Spleen (tissue), 11 donors: ENCODE measurements around the gene ATG16L1. TPM values are rescaled to one million over a fixed set of nuclear protein-coding genes. Genes with fewer than 3 reads are reported as not detected.
A peak's percentile ranks its signal among the peaks of the same experiment; 100 is the strongest.

Experiments
- DNase-seq: peaks from one replicate; pipeline ENCODE4 v3.0.0-alpha.2; 2020
- H3K27ac ChIP-seq, 8 donors: fragments of 200-600 bp; sonication (generic) in 7 of 8; 1 replicate in 4 of 8; 2 replicates in 4 of 8; pipeline versions ENCODE4 v1.5.0 to v1.8.0; 2016 to 2021; ENCODE audit warnings: inconsistent platforms in 4 of 8, mild to moderate bottlenecking in 4 of 8, moderate library complexity in 1 of 8
- H3K27me3 ChIP-seq, 7 donors: fragments of 200-600 bp; sonication (generic) in 6 of 7; replicated peaks in 1 of 7; 1 replicate in 4 of 7; 2 replicates in 3 of 7; pipeline versions ENCODE4 v1.5.0 to v1.8.0; 2016 to 2021; ENCODE audit warnings: inconsistent platforms in 3 of 7, mild to moderate bottlenecking in 1 of 7
- H3K36me3 ChIP-seq, 6 donors: fragments of 200-600 bp; sonication (generic) in 5 of 6; 1 replicate in 4 of 6; 2 replicates in 2 of 6; pipeline versions ENCODE4 v1.5.0 to v1.8.0; 2016 to 2021; ENCODE audit warnings: inconsistent platforms in 2 of 6
- H3K4me1 ChIP-seq, 6 donors: fragments of 200-600 bp; sonication (generic) in 5 of 6; 1 replicate in 3 of 6; 2 replicates in 3 of 6; pipeline versions ENCODE4 v1.5.0 to v1.8.0; 2016 to 2021; ENCODE audit warnings: inconsistent platforms in 3 of 6
- H3K4me3 ChIP-seq, 8 donors: fragments of 200-600 bp; sonication (generic) in 7 of 8; 1 replicate in 4 of 8; 2 replicates in 4 of 8; pipeline versions ENCODE4 v1.5.0 to v1.8.0; 2016 to 2021; ENCODE audit warnings: inconsistent platforms in 4 of 8, mild to moderate bottlenecking in 4 of 8, moderate library complexity in 2 of 8
- H3K9me3 ChIP-seq, 8 donors: fragments of 200-600 bp; sonication (generic) in 7 of 8; 1 replicate in 4 of 8; 2 replicates in 4 of 8; pipeline versions ENCODE4 v1.5.0 to v1.8.0; 2016 to 2021; ENCODE audit warnings: inconsistent platforms in 4 of 8
- POLR2A ChIP-seq, 3 donors: fragments of 450-650 bp; IDR thresholded peaks; one replicate each; pipeline ENCODE4 v1.5.1; 2017; ENCODE audit warnings: antibody characterized with exemption in 3 of 3, mild to moderate bottlenecking in 1 of 3
- POLR2AphosphoS5 ChIP-seq, 3 donors: sonication (generic); formaldehyde crosslinking; IDR thresholded peaks; one replicate each; pipeline ENCODE4 v1.5.1; 2017; ENCODE audit warnings: antibody characterized with exemption in 3 of 3
- WGBS, 5 donors: extraction: QIAGEN DNeasy Blood & Tissue Kit in 3 of 5; methylation state at CpG; one replicate each; pipeline versions ENCODE4 v1.1.5 to v1.1.7; 2013 to 2018; 5-methylcytosine and 5-hydroxymethylcytosine counted together
- intact Hi-C: fragments of 100-400 bp; cut with DNase I; formaldehyde crosslinking; loops from one replicate; pipeline ENCODE4 v1.15.0; 2023; ENCODE audit warnings: low total_unique reads
- polyA plus RNA-seq, 3 donors: library from polyadenylated mRNA; stranded (reverse); fragments of 200-250 nt; gene quantifications; one replicate each; pipeline ENCODE4 v1.2.1, GENCODE V29; 2013
- total RNA-seq, 7 donors: library from RNA; depleted of rRNA in 3 of 7; stranded (reverse); fragments of >200 nt in 3 of 7; fragmentation: NEBNext Ultra II Directional in 4 of 7; extraction: Animal tissue kit (Norgen Biotek cat#: 25700) in 4 of 7; gene quantifications; one replicate each; pipeline versions ENCODE4 v1.1.0 to v1.2.1, GENCODE V29; 2016 to 2021
- TF ChIP-seq, protein P1 (sequence below), 11 experiments: fragments of 200-600 bp in 7 of 11; fragments of 450-650 bp in 4 of 11; sonication (generic) in 4 of 11; IDR thresholded peaks in 8 of 11; conservative IDR thresholded peaks in 3 of 11; 1 replicate in 7 of 11; 2 replicates in 4 of 11; pipeline versions ENCODE4 v1.4.0 to v1.8.0; 2016 to 2021; ENCODE audit warnings: antibody characterized with exemption in 11 of 11, inconsistent platforms in 4 of 11, mild to moderate bottlenecking in 1 of 11
- donor health status: healthy with polysubstance abuse.
- donor health status: DM: no; HTN: no; CAD: no; lungs with moderate emphysema.
- donor health status: DM: no; HTN: no; CAD: no.
- donor health status: Bipolar disorder and iron deficiency.
- donor health status: healthy.
- donor health status: DM: no; HTN: no; CAD: no.
- donor health status: DM: yes; HTN: yes; CAD: no.

The ATG16L1 gene
- total and polyA plus RNA-seq, 10 donors: 12.0 to 45.8 (median 32.3) TPM

DNA sequence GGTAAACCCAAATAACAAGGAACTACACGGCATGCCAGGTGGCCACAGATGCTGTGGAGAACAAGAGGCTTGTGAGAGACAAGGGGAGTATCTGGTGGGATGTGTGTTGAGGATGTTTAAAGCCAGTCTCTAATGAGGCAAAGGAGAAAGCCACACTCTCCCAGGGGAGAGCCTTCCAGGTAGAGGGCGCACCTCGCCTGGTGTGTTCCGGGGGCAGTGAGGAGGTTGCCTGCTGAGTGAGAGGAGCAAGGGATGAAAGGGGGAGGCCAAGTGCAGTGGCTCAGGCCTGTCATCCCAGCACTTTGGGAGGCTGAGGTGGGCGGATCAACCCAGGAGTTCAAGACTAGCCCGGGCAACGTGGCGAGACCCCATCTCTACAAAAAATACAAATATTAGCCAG, 72.4 kb downstream of the ATG16L1 start:
- 90 to 93% (median 92%) methylated on average over 8 of the region's 8 CpGs for WGBS, 5 donors
- Histone ChIP-seq H3K4me1 (peaks cover 0 to 15% (median 4%) of the 10 kb centered on the region in 6 donors), H3K27me3 (peaks cover 0 to 4% (median 0%) of the 10 kb centered on the region in 7 donors), H3K9me3 (no peaks in the 10 kb centered on the region), H3K27ac (no peak overlapping the region), H3K4me3 (no peak overlapping the region), H3K36me3 (no peaks in the 10 kb centered on the region)
- peak; percentile 67 for DNase-seq
- intact Hi-C loops: no loop called here
- TF ChIP-seq POLR2A (IDR thresholded peaks at IDR 0.05) (no peak), POLR2AphosphoS5 (IDR thresholded peaks at IDR 0.05) (no peak)
- TF ChIP-seq, protein P1, sequence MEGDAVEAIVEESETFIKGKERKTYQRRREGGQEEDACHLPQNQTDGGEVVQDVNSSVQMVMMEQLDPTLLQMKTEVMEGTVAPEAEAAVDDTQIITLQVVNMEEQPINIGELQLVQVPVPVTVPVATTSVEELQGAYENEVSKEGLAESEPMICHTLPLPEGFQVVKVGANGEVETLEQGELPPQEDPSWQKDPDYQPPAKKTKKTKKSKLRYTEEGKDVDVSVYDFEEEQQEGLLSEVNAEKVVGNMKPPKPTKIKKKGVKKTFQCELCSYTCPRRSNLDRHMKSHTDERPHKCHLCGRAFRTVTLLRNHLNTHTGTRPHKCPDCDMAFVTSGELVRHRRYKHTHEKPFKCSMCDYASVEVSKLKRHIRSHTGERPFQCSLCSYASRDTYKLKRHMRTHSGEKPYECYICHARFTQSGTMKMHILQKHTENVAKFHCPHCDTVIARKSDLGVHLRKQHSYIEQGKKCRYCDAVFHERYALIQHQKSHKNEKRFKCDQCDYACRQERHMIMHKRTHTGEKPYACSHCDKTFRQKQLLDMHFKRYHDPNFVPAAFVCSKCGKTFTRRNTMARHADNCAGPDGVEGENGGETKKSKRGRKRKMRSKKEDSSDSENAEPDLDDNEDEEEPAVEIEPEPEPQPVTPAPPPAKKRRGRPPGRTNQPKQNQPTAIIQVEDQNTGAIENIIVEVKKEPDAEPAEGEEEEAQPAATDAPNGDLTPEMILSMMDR (IDR thresholded peaks at IDR 0.05 in 8 of 11, conservative IDR thresholded peaks at IDR 0.05 in 3 of 11): no peak

DNA sequence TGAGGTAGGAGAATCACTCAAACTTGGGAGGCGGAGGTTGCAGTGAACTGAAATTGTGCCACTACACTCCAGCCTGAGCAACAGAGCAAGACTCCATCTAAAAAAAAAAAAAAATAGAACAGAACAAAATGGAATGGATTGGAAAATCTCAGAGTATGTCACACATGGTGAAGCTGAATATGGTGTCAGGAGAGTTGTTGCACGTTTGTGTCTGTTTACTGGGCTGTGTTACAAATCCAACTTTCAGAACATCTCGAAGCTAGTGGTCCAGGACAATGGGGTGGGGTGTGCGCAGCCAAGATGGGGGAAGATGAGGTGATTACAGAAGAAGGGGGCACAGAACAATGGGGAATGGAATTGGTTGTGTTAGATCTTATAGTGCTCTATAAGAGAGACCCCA, 73.8 kb downstream of the ATG16L1 start:
- no peaks in the 10 kb centered on the region for H3K9me3 ChIP-seq
- H3K36me3 ChIP-seq: no peaks in the 10 kb centered on the region
- intact Hi-C loops: no loop called here
- no peak for TF ChIP-seq POLR2AphosphoS5 (IDR thresholded peaks at IDR 0.05)
- no peak for TF ChIP-seq POLR2A (IDR thresholded peaks at IDR 0.05)
- TF ChIP-seq, protein P1 (IDR thresholded peaks at IDR 0.05 in 8 of 11, conservative IDR thresholded peaks at IDR 0.05 in 3 of 11): no peak
- peaks cover 0 to 4% (median 0%) of the 10 kb centered on the region in 7 donors for H3K27me3 ChIP-seq
- peak; percentile 18 for DNase-seq
- no peak overlapping the region for H3K27ac ChIP-seq
- 70 to 80% (median 78%) methylated on average over 4 of the region's 4 CpGs for WGBS, 5 donors
- H3K4me3 ChIP-seq: no peak overlapping the region
- H3K4me1 ChIP-seq: peaks cover 0 to 28% (median 14%) of the 10 kb centered on the region in 6 donors

GRCh38 chr2:233325814-233326213, 74.3 kb downstream of the ATG16L1 start:
- Histone ChIP-seq H3K4me3 (no peak overlapping the region), H3K27me3 (peaks cover 0 to 4% (median 0%) of the 10 kb centered on the region in 7 donors), H3K4me1 (peaks cover 0 to 34% (median 18%) of the 10 kb centered on the region in 6 donors), H3K27ac (no peak overlapping the region), H3K9me3 (no peaks in the 10 kb centered on the region), H3K36me3 (no peaks in the 10 kb centered on the region)
- peak; percentile 63 for DNase-seq
- no peak for TF ChIP-seq POLR2AphosphoS5 (IDR thresholded peaks at IDR 0.05)
- TF ChIP-seq, protein P1 (IDR thresholded peaks at IDR 0.05 in 8 of 11, conservative IDR thresholded peaks at IDR 0.05 in 3 of 11): no peak
- no peak for TF ChIP-seq POLR2A (IDR thresholded peaks at IDR 0.05)
- 69 to 78% (median 72%) methylated on average over 10 of the region's 10 CpGs for WGBS, 5 donors
- intact Hi-C loops: no loop called here

DNA sequence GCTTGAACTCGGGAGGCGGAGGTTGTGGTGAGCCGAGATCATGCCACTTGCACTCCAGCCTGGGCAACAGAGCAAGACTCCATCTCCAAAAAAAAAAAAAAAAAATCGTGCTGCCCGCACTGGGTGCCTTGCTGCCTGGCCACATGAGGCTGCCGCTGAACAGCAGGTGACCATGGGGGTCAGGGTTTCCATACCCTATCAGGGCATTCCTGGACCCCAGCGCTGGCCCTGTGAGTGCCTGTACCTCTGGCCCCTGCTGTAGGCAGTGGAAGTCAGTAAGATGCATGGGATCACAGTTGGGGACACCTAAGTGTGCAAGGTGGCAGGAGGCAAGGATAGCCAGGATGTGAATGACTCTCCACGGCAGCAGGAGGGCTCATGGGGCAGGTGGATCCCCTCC, 75.0 kb downstream of the ATG16L1 start:
- H3K36me3 ChIP-seq: no peaks in the 10 kb centered on the region
- intact Hi-C loops: no loop called here
- no peaks in the 10 kb centered on the region for H3K9me3 ChIP-seq
- no peak overlapping the region for H3K27ac ChIP-seq
- no peak overlapping the region for H3K4me3 ChIP-seq
- peaks cover 0 to 4% (median 0%) of the 10 kb centered on the region in 7 donors for H3K27me3 ChIP-seq
- WGBS, 5 donors: 84 to 92% (median 87%) methylated on average over 8 of the region's 8 CpGs
- TF ChIP-seq, protein P1 (IDR thresholded peaks at IDR 0.05 in 8 of 11, conservative IDR thresholded peaks at IDR 0.05 in 3 of 11): no peak
- H3K4me1 ChIP-seq: peaks cover 0 to 41% (median 24%) of the 10 kb centered on the region in 6 donors
- peak; percentile 62 for DNase-seq
